Neutrophil (primary cell): ENCODE measurements around the gene SELENOH.

ENCODE experiments used
- H3K27ac ChIP-seq: fragments of 200-600 bp; sonication (generic); 2 replicates; pipeline ENCODE4 v1.5.1; 2016; ENCODE audit warnings: mild to moderate bottlenecking, moderate library complexity
- H3K27me3 ChIP-seq: fragments of 200-600 bp; sonication (generic); 2 replicates; pipeline ENCODE4 v1.6.0; 2016; ENCODE audit warnings: mild to moderate bottlenecking
- H3K36me3 ChIP-seq: fragments of 200-600 bp; sonication (generic); 2 replicates; pipeline ENCODE4 v1.5.1; 2017
- H3K4me1 ChIP-seq, 2 experiments: fragments of 200-600 bp in 1 of 2; sonication (generic) in 1 of 2; 1 replicate in 1 of 2; 2 replicates in 1 of 2; pipeline versions ENCODE4 v1.5.1 to v1.6.1; 2013 to 2016; ENCODE audit warnings: low read depth in 1 of 2, low read length in 1 of 2, mild to moderate bottlenecking in 1 of 2, moderate library complexity in 1 of 2; ENCODE audit not compliant: control insufficient read depth in 1 of 2, insufficient read depth in 1 of 2
- H3K4me3 ChIP-seq, 2 experiments: fragments of 200-600 bp in 1 of 2; sonication (generic) in 1 of 2; 1 replicate in 1 of 2; 2 replicates in 1 of 2; pipeline ENCODE4 v1.5.1; 2013 to 2016; ENCODE audit warnings: low read depth in 1 of 2, low read length in 1 of 2, mild to moderate bottlenecking in 1 of 2, moderate library complexity in 1 of 2
- H3K9me3 ChIP-seq: fragments of 200-600 bp; sonication (generic); 2 replicates; pipeline ENCODE4 v1.5.1; 2016
- CTCF ChIP-seq: fragments of 200-600 bp; sonication (generic); IDR thresholded peaks from 2 replicates; pipeline ENCODE4 v1.5.1; 2016; ENCODE audit warnings: antibody characterized with exemption

The SELENOH gene

GRCh38 chr11:57735619-57736298 is 5.5 kb upstream of the SELENOH start:
- H3K36me3 ChIP-seq, result peaks cover 20% of the 10 kb centered on the region

GRCh38 chr11:57742087-57742452 is 779 bp downstream of the SELENOH start:
- no peak for TF ChIP-seq CTCF
- Histone ChIP-seq H3K27me3 (no peaks in the 10 kb centered on the region), H3K4me3 (peak overlapping the region; percentile 62 to 88), H3K4me1 (peaks cover 17% of the 10 kb centered on the region in 2 experiments), H3K36me3 (peaks cover 46% of the 10 kb centered on the region), H3K27ac (peak overlapping the region; percentile 84), H3K9me3 (no peaks in the 10 kb centered on the region)

More at GRCh38 chr11:57735619-57736298, 5.5 kb upstream of the SELENOH start:
- Histone ChIP-seq H3K4me3 (no peak overlapping the region), H3K9me3 (no peaks in the 10 kb centered on the region), H3K27ac (no peak overlapping the region), H3K4me1 (peaks cover 2% of the 10 kb centered on the region in 2 experiments), H3K27me3 (no peaks in the 10 kb centered on the region)
- TF ChIP-seq CTCF, result no peak

GRCh38 chr11:57744357-57744756 is 3.1 kb downstream of the SELENOH start:
- no peak overlapping the region for H3K27ac ChIP-seq
- no peak for TF ChIP-seq CTCF
- H3K9me3 ChIP-seq, result no peaks in the 10 kb centered on the region
- H3K36me3 ChIP-seq, result peaks cover 27% of the 10 kb centered on the region
- H3K4me3 ChIP-seq, result no peak overlapping the region
- H3K4me1 ChIP-seq, result peaks cover 17% of the 10 kb centered on the region in 2 experiments
- no peaks in the 10 kb centered on the region for H3K27me3 ChIP-seq

- no peak for TF ChIP-seq CTCF
- H3K27ac ChIP-seq, result no peak overlapping the region
- no peaks in the 10 kb centered on the region for H3K9me3 ChIP-seq
- H3K27me3 ChIP-seq, result no peaks in the 10 kb centered on the region
- H3K4me3 ChIP-seq, result no peak overlapping the region
- H3K36me3 ChIP-seq, result peaks cover 27% of the 10 kb centered on the region
- H3K4me1 ChIP-seq, result peaks cover 17% of the 10 kb centered on the region in 2 experiments
Observed at GRCh38 chr11:57745206-57745605, 3.9 kb downstream of the SELENOH start.

- Histone ChIP-seq H3K9me3 (no peaks in the 10 kb centered on the region), H3K4me1 (peaks cover 9% of the 10 kb centered on the region in 2 experiments), H3K36me3 (peaks cover 27% of the 10 kb centered on the region), H3K27me3 (no peaks in the 10 kb centered on the region), H3K27ac (no peak overlapping the region), H3K4me3 (no peak overlapping the region)
- no peak for TF ChIP-seq CTCF
Observed at GRCh38 chr11:57746920-57747319, 5.6 kb downstream of the SELENOH start.
